HepG2 (cell line): ENCODE results near the gene SCYL1. TPM values are rescaled to one million over a fixed set of nuclear protein-coding genes. Genes with fewer than 3 reads are reported as not detected.

Experiments used
- BHLHE40 ChIP-seq: IDR thresholded peaks from 2 replicates; pipeline ENCODE4 v1.6.1; 2011; ENCODE audit warnings: low read length, improper control_type of control experiment
- CBX1 ChIP-seq: IDR thresholded peaks from one replicate; pipeline ENCODE4 v1.6.1; 2016; ENCODE audit warnings: antibody characterized with exemption, low read depth
- CEBPZ ChIP-seq: IDR thresholded peaks from 2 replicates; pipeline ENCODE4 v1.6.1; 2012; ENCODE audit warnings: low read length, improper control_type of control experiment
- MEF2D ChIP-seq: sonication (generic); formaldehyde crosslinking; IDR thresholded peaks from 2 replicates; pipeline ENCODE4 v1.5.1; 2020; ENCODE audit warnings: mild to moderate bottlenecking, missing genetic modification reagents
- PRDM10 ChIP-seq: sonication (generic); formaldehyde crosslinking; IDR thresholded peaks from 2 replicates; pipeline ENCODE4 v1.4.0; 2020; ENCODE audit warnings: low read depth, missing genetic modification reagents
- REPIN1 ChIP-seq: sonication (generic); formaldehyde crosslinking; IDR thresholded peaks from 2 replicates; pipeline ENCODE4 v1.8.0; 2022; ENCODE audit warnings: missing genetic modification reagents, low read depth, mild to moderate bottlenecking, borderline replicate concordance
- SOX5 ChIP-seq: IDR thresholded peaks from 2 replicates; pipeline ENCODE4 v1.6.1; 2016; ENCODE audit warnings: borderline replicate concordance
- SP1 ChIP-seq, 2 experiments: fragments of 450-650 bp in 1 of 2; sonication (generic) in 1 of 2; formaldehyde crosslinking in 1 of 2; IDR thresholded peaks; 2 replicates each; pipeline versions ENCODE4 v1.4.0 to v1.6.1; 2016 to 2020; ENCODE audit warnings: missing genetic modification reagents in 1 of 2
- USF2 ChIP-seq, 2 experiments: sonication (generic) in 1 of 2; formaldehyde crosslinking in 1 of 2; IDR thresholded peaks; 2 replicates each; pipeline versions ENCODE4 v1.5.1 to v1.6.1; 2011 to 2020; ENCODE audit warnings: borderline replicate concordance in 1 of 2, low read depth in 1 of 2, low read length in 1 of 2, mild to moderate bottlenecking in 1 of 2, missing genetic modification reagents in 1 of 2, moderate library complexity in 1 of 2
- ZBTB37 ChIP-seq: sonication (generic); formaldehyde crosslinking; IDR thresholded peaks from 2 replicates; pipeline ENCODE4 v1.4.0; 2020; ENCODE audit warnings: mild to moderate bottlenecking, missing genetic modification reagents
- ZFP1 ChIP-seq: IDR thresholded peaks from 2 replicates; pipeline ENCODE4 v1.6.1; 2016
- ZNF329 ChIP-seq: sonication (generic); formaldehyde crosslinking; IDR thresholded peaks from 2 replicates; pipeline ENCODE4 v1.9.0; 2021; ENCODE audit warnings: low read depth, mild to moderate bottlenecking, missing genetic modification reagents
- ZNF331 ChIP-seq: sonication (generic); formaldehyde crosslinking; IDR thresholded peaks from 2 replicates; pipeline ENCODE4 v1.4.0; 2020; ENCODE audit warnings: missing genetic modification reagents
- ZNF512 ChIP-seq: sonication (generic); formaldehyde crosslinking; IDR thresholded peaks from 2 replicates; pipeline ENCODE4 v1.4.0; 2020; ENCODE audit warnings: mild to moderate bottlenecking, missing genetic modification reagents
- ZNF883 ChIP-seq: sonication (generic); formaldehyde crosslinking; IDR thresholded peaks from 2 replicates; pipeline ENCODE4 v1.5.1; 2020; ENCODE audit warnings: mild to moderate bottlenecking, missing genetic modification reagents; ENCODE audit errors: not compliant biosample characterization
- polyA plus RNA-seq, 8 experiments: library from polyadenylated mRNA; depleted of rRNA in 3 of 8; stranded (reverse) in 7 of 8; unstranded in 1 of 8; fragments of >200 nt; fragmentation: Illumina TruSeq in 4 of 8; extraction: Trizol in 4 of 8; gene quantifications; 2 replicates each; pipeline versions ENCODE4 v1.2.1 to v1.2.3, GENCODE V29; 2011 to 2016; ENCODE audit warnings: low read depth in 4 of 8, missing spikeins in 1 of 8, mixed read lengths in 1 of 8; ENCODE audit not compliant: insufficient read depth in 1 of 8
- total RNA-seq, 5 experiments: library from RNA; depleted of rRNA; stranded (reverse); fragments of >200 nt; fragmentation: Illumina TruSeq; extraction: Trizol; gene quantifications; 2 replicates each; pipeline ENCODE4 v1.2.3, GENCODE V29; 2016; ENCODE audit warnings: low read depth in 1 of 5

SCYL1 gene
- total and polyA plus RNA-seq, 2 of the 13 experiments (the other 11 are each of a cell fraction or from before 2014, with no cell fraction given): 65.9 to 103 TPM

- no peak for TF ChIP-seq USF2 (IDR thresholded peaks at IDR 0.05; ENCODE audit: low read depth, low read length)
- peak; percentile 29; the same call in 1 of the 2 replicates for TF ChIP-seq USF2 (CRISPR knock-in tag; IDR thresholded peaks at IDR 0.05; ENCODE audit: borderline replicate concordance)
- peak; percentile 67; the same call in 1 of the 2 replicates for TF ChIP-seq SOX5 (CRISPR knock-in tag)
- TF ChIP-seq ZBTB37: no peak
- TF ChIP-seq ZNF329: no peak
- TF ChIP-seq SP1 (IDR thresholded peaks at IDR 0.05): no peak
- peak; percentile 81 for TF ChIP-seq SP1 (CRISPR knock-in tag; IDR thresholded peaks at IDR 0.05)
- peak; percentile 87 for TF ChIP-seq CBX1
- peak; percentile 78; the same call in 1 of the 2 replicates for TF ChIP-seq ZNF512 (CRISPR knock-in tag)
- peak; percentile 95 for TF ChIP-seq ZNF331 (CRISPR knock-in tag)
- TF ChIP-seq CEBPZ: no peak
- TF ChIP-seq BHLHE40: 0 out of 2 replicates have a peak, but pooled peaks have one; percentile 30
- TF ChIP-seq REPIN1 (CRISPR knock-in tag): peak; percentile 69; the same call in 1 of the 2 replicates
- TF ChIP-seq PRDM10: 0 out of 2 replicates have a peak, but pooled peaks have one; percentile 56
- 0 out of 2 replicates have a peak, but pooled peaks have one; percentile 90 for TF ChIP-seq MEF2D (CRISPR knock-in tag)
- no peak for TF ChIP-seq ZNF883 (CRISPR knock-in tag)
- no peak for TF ChIP-seq ZFP1 (CRISPR knock-in tag)
Observed at GRCh38 chr11:65498977-65499712, 25.7 kb upstream of the SCYL1 start, which contains the start of gene MALAT1 (continued).
